ENCODE results near the gene CACNA1C. TPM values are rescaled to one million over a fixed set of nuclear protein-coding genes. Genes with fewer than 3 reads are reported as not detected.

The CACNA1C gene
- total RNA-seq, 4 donors from 2014 or later: 2.9 to 5.3 (median 4.3) TPM

- TF ChIP-seq CTCF (IDR thresholded peaks at IDR 0.05; ENCODE audit: low read depth): no peak
These were observed 43.1 kb downstream of the CACNA1C start for GRCh38 chr12:2095878-2096277.

GRCh38 chr12:2097617-2098016, 44.8 kb downstream of the CACNA1C start:
- TF ChIP-seq CTCF (IDR thresholded peaks at IDR 0.05; ENCODE audit: low read depth): no peak

- no peak for TF ChIP-seq CTCF (IDR thresholded peaks at IDR 0.05; ENCODE audit: low read depth)
These were observed 46.1 kb downstream of the CACNA1C start for GRCh38 chr12:2098852-2099251.

GRCh38 chr12:2099595-2099994, 46.8 kb downstream of the CACNA1C start:
- no peak for TF ChIP-seq CTCF (IDR thresholded peaks at IDR 0.05; ENCODE audit: low read depth)

- TF ChIP-seq CTCF (IDR thresholded peaks at IDR 0.05; ENCODE audit: low read depth): no peak
These were observed 48.6 kb downstream of the CACNA1C start for GRCh38 chr12:2101359-2101758.

- no peak for TF ChIP-seq CTCF (IDR thresholded peaks at IDR 0.05; ENCODE audit: low read depth)
These were observed 49.0 kb downstream of the CACNA1C start for GRCh38 chr12:2101771-2102170.

GRCh38 chr12:2108166-2108565, 55.4 kb downstream of the CACNA1C start:
- no peak for TF ChIP-seq CTCF (IDR thresholded peaks at IDR 0.05; ENCODE audit: low read depth)
